Measurements from ENCODE around the gene KIAA0930.

The KIAA0930 gene

GRCh38 chr22:45159652-45160462, 80.8 kb downstream of the KIAA0930 start:
- TF ChIP-seq CTCF (IDR thresholded peaks at IDR 0.05; ENCODE audit: borderline replicate concordance, insufficient read depth, low read depth, low read length): no peak
- no peak overlapping the region for H3K4me3 ChIP-seq (ENCODE audit: low read depth, low read length)

GRCh38 chr22:45157907-45158306, 82.8 kb downstream of the KIAA0930 start:
- TF ChIP-seq CTCF (IDR thresholded peaks at IDR 0.05; ENCODE audit: borderline replicate concordance, insufficient read depth, low read depth, low read length): no peak

GRCh38 chr22:45155050-45155840, 85.4 kb downstream of the KIAA0930 start:
- no peak overlapping the region for H3K4me3 ChIP-seq (ENCODE audit: low read depth, low read length)
- TF ChIP-seq CTCF (IDR thresholded peaks at IDR 0.05; ENCODE audit: borderline replicate concordance, insufficient read depth, low read depth, low read length): no peak

More at GRCh38 chr22:45157907-45158306, 82.8 kb downstream of the KIAA0930 start:
- H3K4me3 ChIP-seq (ENCODE audit: low read depth, low read length): no peak overlapping the region

GRCh38 chr22:45154383-45154782, 86.3 kb downstream of the KIAA0930 start:
- TF ChIP-seq CTCF (IDR thresholded peaks at IDR 0.05; ENCODE audit: borderline replicate concordance, insufficient read depth, low read depth, low read length): no peak
- H3K4me3 ChIP-seq (ENCODE audit: low read depth, low read length): no peak overlapping the region

- TF ChIP-seq CTCF (IDR thresholded peaks at IDR 0.05; ENCODE audit: borderline replicate concordance, insufficient read depth, low read depth, low read length): no peak
- no peak overlapping the region for H3K4me3 ChIP-seq (ENCODE audit: low read depth, low read length)
These were observed 89.2 kb downstream of the KIAA0930 start for GRCh38 chr22:45151503-45151902.

GRCh38 chr22:45150139-45150538, 90.6 kb downstream of the KIAA0930 start:
- no peak for TF ChIP-seq CTCF (IDR thresholded peaks at IDR 0.05; ENCODE audit: borderline replicate concordance, insufficient read depth, low read depth, low read length)
- no peak overlapping the region for H3K4me3 ChIP-seq (ENCODE audit: low read depth, low read length)

All from GM12875 (cell line).